ENCODE data around the gene SNX30.

SNX30 gene

GRCh38 chr9:112852741-112853504, 102.4 kb downstream of the SNX30 start:
- H3K27ac ChIP-seq, result no peak overlapping the region
- TF ChIP-seq CTCF (conservative IDR thresholded peaks at IDR 0.05), result no peak
- no peak for TF ChIP-seq ZFX (IDR thresholded peaks at IDR 0.05)

- TF ChIP-seq ZFX (IDR thresholded peaks at IDR 0.05), result no peak
- TF ChIP-seq CTCF (conservative IDR thresholded peaks at IDR 0.05), result no peak
- no peak overlapping the region for H3K27ac ChIP-seq
These were observed 103.5 kb downstream of the SNX30 start for GRCh38 chr9:112853882-112854585.

GRCh38 chr9:112854657-112855056, 104.1 kb downstream of the SNX30 start:
- TF ChIP-seq ZFX (IDR thresholded peaks at IDR 0.05) (no peak), CTCF (conservative IDR thresholded peaks at IDR 0.05) (no peak)
- no peak overlapping the region for H3K27ac ChIP-seq

- H3K27ac ChIP-seq, result no peak overlapping the region
- TF ChIP-seq CTCF (conservative IDR thresholded peaks at IDR 0.05) (no peak), ZFX (IDR thresholded peaks at IDR 0.05) (no peak)
These were observed 105.6 kb downstream of the SNX30 start for GRCh38 chr9:112856200-112856599.

GRCh38 chr9:112856843-112857242, 106.3 kb downstream of the SNX30 start:
- TF ChIP-seq ZFX (IDR thresholded peaks at IDR 0.05), result no peak
- H3K27ac ChIP-seq, result no peak overlapping the region

GRCh38 chr9:112858005-112858404, 107.4 kb downstream of the SNX30 start:
- H3K27ac ChIP-seq, result no peak overlapping the region
- TF ChIP-seq ZFX (IDR thresholded peaks at IDR 0.05), result no peak
- no peak for TF ChIP-seq CTCF (conservative IDR thresholded peaks at IDR 0.05)

- TF ChIP-seq ZFX (IDR thresholded peaks at IDR 0.05) (no peak), CTCF (conservative IDR thresholded peaks at IDR 0.05) (no peak)
- no peak overlapping the region for H3K27ac ChIP-seq
These were observed 108.1 kb downstream of the SNX30 start for GRCh38 chr9:112858625-112859147.

All from C4-2B (cell line).